ENCODE measurements around the gene ING5. TPM values are rescaled to one million over a fixed set of nuclear protein-coding genes. Genes with fewer than 3 reads are reported as not detected.

Gene ING5
- total RNA-seq, 4 donors from 2014 or later, result 28.1 to 43.8 (median 30.3) TPM

DNA sequence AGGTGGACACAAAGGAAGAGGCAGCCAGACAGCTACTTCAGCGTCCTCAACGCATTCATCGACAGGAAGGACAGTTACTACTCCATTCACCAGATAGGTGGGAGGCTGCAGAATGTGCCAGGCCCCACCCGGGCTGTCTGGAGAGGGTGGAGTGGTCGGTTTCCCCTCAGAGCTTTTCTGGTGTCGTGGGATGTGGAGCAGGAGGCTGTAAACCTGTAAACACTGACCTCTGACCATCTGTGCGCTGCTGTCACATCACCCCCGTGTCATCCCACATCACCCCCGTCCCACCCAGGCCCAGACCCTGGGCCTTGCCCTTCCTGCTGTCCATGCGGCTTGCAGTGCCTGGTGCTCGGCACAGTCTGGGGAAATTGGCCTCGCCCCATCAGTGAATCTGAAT lies 47.3 kb upstream of the ING5 start:
- DNase-seq (ENCODE audit: extremely low spot score), result no peak
- no peak for TF ChIP-seq POLR2A (IDR thresholded peaks at IDR 0.05; ENCODE audit: low read depth)
- TF ChIP-seq, protein P1, sequence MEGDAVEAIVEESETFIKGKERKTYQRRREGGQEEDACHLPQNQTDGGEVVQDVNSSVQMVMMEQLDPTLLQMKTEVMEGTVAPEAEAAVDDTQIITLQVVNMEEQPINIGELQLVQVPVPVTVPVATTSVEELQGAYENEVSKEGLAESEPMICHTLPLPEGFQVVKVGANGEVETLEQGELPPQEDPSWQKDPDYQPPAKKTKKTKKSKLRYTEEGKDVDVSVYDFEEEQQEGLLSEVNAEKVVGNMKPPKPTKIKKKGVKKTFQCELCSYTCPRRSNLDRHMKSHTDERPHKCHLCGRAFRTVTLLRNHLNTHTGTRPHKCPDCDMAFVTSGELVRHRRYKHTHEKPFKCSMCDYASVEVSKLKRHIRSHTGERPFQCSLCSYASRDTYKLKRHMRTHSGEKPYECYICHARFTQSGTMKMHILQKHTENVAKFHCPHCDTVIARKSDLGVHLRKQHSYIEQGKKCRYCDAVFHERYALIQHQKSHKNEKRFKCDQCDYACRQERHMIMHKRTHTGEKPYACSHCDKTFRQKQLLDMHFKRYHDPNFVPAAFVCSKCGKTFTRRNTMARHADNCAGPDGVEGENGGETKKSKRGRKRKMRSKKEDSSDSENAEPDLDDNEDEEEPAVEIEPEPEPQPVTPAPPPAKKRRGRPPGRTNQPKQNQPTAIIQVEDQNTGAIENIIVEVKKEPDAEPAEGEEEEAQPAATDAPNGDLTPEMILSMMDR (IDR thresholded peaks at IDR 0.05), result no peak
- TF ChIP-seq POLR2AphosphoS5 (IDR thresholded peaks at IDR 0.05), result no peak
- TF ChIP-seq EP300 (IDR thresholded peaks at IDR 0.05), result no peak
- H3K4me3 ChIP-seq, result no peak overlapping the region
- WGBS, result 89% methylated on average over 10 of the region's 12 CpGs
- no peaks in the 10 kb centered on the region for H3K27me3 ChIP-seq
- intact Hi-C loops (cut with DNase I), result no loop called here
- H3K27ac ChIP-seq (replicated peaks in 1 of 4), result no peak overlapping the region
- H3K4me1 ChIP-seq, result peaks cover 4 to 18% (median 14%) of the 10 kb centered on the region in 4 donors
- no peaks in the 10 kb centered on the region for H3K9me3 ChIP-seq
- H3K36me3 ChIP-seq, result peaks cover 50 to 91% (median 82%) of the 10 kb centered on the region in 4 donors

GRCh38 chr2:241655516-241656189 lies 46.2 kb upstream of the ING5 start:
- no peak for TF ChIP-seq POLR2A (IDR thresholded peaks at IDR 0.05; ENCODE audit: low read depth)
- TF ChIP-seq EP300 (IDR thresholded peaks at IDR 0.05), result no peak
- TF ChIP-seq POLR2AphosphoS5 (IDR thresholded peaks at IDR 0.05), result no peak
- TF ChIP-seq, protein P1 (IDR thresholded peaks at IDR 0.05), result no peak
- Histone ChIP-seq H3K27ac (replicated peaks in 1 of 4) (no peak overlapping the region), H3K4me1 (peaks cover 0 to 7% (median 5%) of the 10 kb centered on the region in 4 donors), H3K27me3 (no peaks in the 10 kb centered on the region), H3K9me3 (no peaks in the 10 kb centered on the region), H3K36me3 (peaks cover 60 to 100% (median 93%) of the 10 kb centered on the region in 4 donors), H3K4me3 (no peak overlapping the region)
- intact Hi-C loops (cut with DNase I), result no loop called here
- WGBS, result 91% methylated on average over 14 of the region's 17 CpGs
- no peak for DNase-seq (ENCODE audit: extremely low spot score)

GRCh38 chr2:241656190-241656741 lies 45.6 kb upstream of the ING5 start:
- Histone ChIP-seq H3K27ac (replicated peaks in 1 of 4) (no peak overlapping the region), H3K36me3 (peaks cover 60 to 100% (median 95%) of the 10 kb centered on the region in 4 donors), H3K4me3 (no peak overlapping the region), H3K4me1 (peaks cover 0 to 5% (median 5%) of the 10 kb centered on the region in 4 donors), H3K9me3 (no peaks in the 10 kb centered on the region), H3K27me3 (no peaks in the 10 kb centered on the region)
- TF ChIP-seq POLR2A (IDR thresholded peaks at IDR 0.05; ENCODE audit: low read depth) (no peak), POLR2AphosphoS5 (IDR thresholded peaks at IDR 0.05) (no peak), EP300 (IDR thresholded peaks at IDR 0.05) (no peak)
- TF ChIP-seq, protein P1 (IDR thresholded peaks at IDR 0.05), result no peak
- intact Hi-C loops (cut with DNase I), result no loop called here
- 93% methylated on average over 13 of the region's 13 CpGs for WGBS
- no peak for DNase-seq (ENCODE audit: extremely low spot score)

- H3K27ac ChIP-seq (replicated peaks in 1 of 4), result no peak overlapping the region
- no peaks in the 10 kb centered on the region for H3K27me3 ChIP-seq
- TF ChIP-seq, protein P1 (IDR thresholded peaks at IDR 0.05), result no peak
- TF ChIP-seq EP300 (IDR thresholded peaks at IDR 0.05), result no peak
- TF ChIP-seq POLR2A (IDR thresholded peaks at IDR 0.05; ENCODE audit: low read depth), result no peak
- TF ChIP-seq POLR2AphosphoS5 (IDR thresholded peaks at IDR 0.05), result no peak
- H3K9me3 ChIP-seq, result no peaks in the 10 kb centered on the region
- H3K4me3 ChIP-seq, result no peak overlapping the region
- H3K36me3 ChIP-seq, result peaks cover 51 to 100% (median 87%) of the 10 kb centered on the region in 4 donors
- DNase-seq (ENCODE audit: extremely low spot score), result no peak
- 92% methylated on average over 14 of the region's 15 CpGs for WGBS
- peaks cover 0 to 5% (median 5%) of the 10 kb centered on the region in 4 donors for H3K4me1 ChIP-seq
- intact Hi-C loops (cut with DNase I), result no loop called here
These were observed 44.0 kb upstream of the ING5 start for GRCh38 chr2:241657786-241658254.
